IPS-18c (cell line): ENCODE results near the gene PRRX1.

Source experiments
- H3K4me3 ChIP-seq: 2 replicates; pipeline ENCODE4 v1.7.0; 2013; ENCODE audit warnings: low read depth, mild to moderate bottlenecking, low read length, moderate library complexity; ENCODE audit not compliant: insufficient read depth
- H3K9me3 ChIP-seq: one replicate; pipeline ENCODE4 v1.6.1; 2013; ENCODE audit warnings: mild to moderate bottlenecking, low read length, moderate library complexity; ENCODE audit not compliant: control insufficient read depth, insufficient read depth

PRRX1 gene

DNA sequence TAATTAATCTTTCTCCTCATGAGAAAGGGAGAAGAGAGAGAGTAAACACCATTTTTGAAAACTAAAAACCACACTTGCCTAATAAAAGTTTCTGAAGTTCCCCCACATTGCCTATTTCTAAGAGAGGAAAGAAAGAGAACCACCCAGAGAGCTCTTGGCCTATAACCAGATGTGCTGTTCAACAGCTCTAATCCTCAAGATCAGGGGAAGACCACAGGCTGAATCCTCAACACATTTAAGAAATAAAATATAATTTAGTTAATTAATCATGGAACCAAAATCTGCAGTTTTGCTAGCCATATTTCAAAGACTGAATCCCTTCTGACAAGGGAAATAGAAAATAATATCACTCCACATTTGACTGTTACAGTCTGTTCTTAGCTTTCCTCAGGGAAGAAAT, 11.9 kb downstream of the PRRX1 start:
- H3K9me3 ChIP-seq = no peaks in the 10 kb centered on the region
- no peak overlapping the region for H3K4me3 ChIP-seq

DNA sequence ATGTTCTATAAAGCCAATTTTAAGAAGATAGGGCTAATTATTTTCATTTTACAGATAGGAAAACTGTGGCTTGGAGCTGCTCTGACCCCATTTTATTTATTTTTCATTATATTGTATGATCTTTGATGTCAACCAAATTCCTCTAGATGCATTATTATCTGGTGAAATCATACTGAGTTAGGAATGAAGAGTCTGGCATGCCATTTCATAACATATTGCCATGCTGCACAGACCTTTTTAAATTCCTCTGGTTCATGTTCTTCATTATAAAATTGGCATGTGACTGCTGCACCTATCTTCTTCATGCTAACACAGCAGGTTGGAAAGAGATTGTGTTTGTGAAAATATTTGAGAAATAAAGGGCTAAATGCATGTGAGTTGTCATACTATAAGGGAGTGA, 12.7 kb downstream of the PRRX1 start:
- H3K9me3 ChIP-seq = no peaks in the 10 kb centered on the region
- no peak overlapping the region for H3K4me3 ChIP-seq

DNA sequence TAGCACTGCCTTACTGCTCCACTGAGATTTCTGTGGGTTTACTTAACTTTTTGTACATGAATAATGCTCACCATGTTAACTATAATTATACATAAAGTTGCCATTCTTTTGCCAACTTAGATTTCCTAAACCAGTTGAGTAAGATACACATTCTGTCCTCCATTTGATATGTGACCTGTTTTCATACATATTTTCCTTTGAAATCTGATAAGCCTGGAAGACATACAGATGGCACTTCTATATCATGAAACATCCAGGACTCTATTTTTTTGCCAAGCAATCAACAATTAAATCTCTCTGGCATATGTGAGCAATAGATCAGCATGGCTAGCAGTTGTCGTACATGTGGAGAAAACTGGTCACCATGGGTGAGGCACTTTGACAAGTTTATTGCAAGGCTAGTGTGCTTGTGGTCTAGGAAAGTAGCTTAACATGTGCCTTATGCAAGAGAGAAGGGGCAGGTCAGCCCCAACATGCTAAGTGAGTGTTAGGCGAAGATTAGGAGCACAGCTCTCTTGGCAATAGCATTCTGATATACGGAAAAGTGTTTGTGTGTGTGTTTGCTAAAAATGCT, 14.2 kb downstream of the PRRX1 start:
- no peaks in the 10 kb centered on the region for H3K9me3 ChIP-seq
- no peak overlapping the region for H3K4me3 ChIP-seq

DNA sequence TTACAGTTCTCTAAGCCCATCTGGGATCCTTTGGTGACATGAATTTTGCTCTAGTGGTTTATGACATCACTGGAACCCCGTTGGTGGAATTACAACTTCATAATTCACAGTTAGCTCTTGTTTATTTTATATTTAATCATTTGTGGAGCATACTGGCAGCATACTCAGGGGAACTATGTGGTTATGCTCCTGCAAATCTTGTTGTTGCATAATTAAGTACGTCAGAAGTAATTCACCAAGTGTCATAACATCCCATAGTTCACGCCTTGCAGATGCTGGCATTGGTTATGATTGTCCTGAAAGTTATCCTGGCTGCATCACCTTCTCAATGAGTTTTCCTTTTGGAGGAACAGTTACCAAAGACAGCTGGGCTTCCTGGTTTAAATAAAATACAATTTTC, 16.5 kb downstream of the PRRX1 start:
- no peak overlapping the region for H3K4me3 ChIP-seq
- H3K9me3 ChIP-seq = no peaks in the 10 kb centered on the region

DNA sequence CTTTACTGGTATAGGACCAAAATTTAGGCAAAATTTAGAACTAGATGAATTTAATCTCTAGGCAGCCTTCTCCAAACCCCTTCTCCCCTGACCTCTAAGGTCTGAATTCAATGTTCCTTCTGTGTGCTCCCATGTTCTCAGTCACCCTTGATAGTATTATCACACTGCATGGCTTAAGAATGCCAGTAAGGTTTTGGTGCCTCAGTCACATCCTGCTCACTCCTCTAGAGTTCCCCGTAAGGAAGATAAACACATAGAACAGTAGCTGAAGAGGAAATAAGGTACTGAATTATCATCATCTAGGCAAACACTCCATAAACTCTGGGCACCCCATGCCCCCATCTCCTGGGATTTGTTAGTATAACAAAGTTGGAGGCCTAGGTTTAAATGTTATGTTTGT, 18.2 kb downstream of the PRRX1 start:
- Histone ChIP-seq H3K4me3 (no peak overlapping the region), H3K9me3 (no peaks in the 10 kb centered on the region)

- H3K4me3 ChIP-seq = no peak overlapping the region
Measured at GRCh38 chr1:170682809-170683208, 18.9 kb downstream of the PRRX1 start.

GRCh38 chr1:170685166-170685565, 21.2 kb downstream of the PRRX1 start:
- Histone ChIP-seq H3K9me3 (no peaks in the 10 kb centered on the region), H3K4me3 (no peak overlapping the region)

More at GRCh38 chr1:170682809-170683208, 18.9 kb downstream of the PRRX1 start:
- H3K9me3 ChIP-seq = no peaks in the 10 kb centered on the region

DNA sequence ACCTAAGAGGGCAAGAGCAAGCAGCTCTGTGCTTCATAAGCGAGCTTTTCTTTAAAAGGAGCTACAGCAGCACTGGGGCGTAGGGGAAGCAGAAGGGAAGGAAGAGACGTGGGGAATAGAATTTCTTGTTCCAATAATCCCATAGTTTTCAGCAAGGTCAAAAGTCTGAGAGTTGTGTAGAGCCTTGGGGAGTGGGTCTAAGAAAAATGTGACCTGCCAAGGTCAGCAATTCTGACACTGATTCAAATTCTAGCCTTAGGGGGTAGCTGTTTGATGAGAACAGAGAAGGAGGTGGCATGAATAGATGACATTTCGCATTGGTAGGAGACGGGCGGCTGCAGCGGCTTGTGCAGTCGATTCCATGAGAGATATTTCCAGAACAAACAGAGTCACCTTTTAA, 22.4 kb downstream of the PRRX1 start:
- H3K4me3 ChIP-seq = no peak overlapping the region
- no peaks in the 10 kb centered on the region for H3K9me3 ChIP-seq

DNA sequence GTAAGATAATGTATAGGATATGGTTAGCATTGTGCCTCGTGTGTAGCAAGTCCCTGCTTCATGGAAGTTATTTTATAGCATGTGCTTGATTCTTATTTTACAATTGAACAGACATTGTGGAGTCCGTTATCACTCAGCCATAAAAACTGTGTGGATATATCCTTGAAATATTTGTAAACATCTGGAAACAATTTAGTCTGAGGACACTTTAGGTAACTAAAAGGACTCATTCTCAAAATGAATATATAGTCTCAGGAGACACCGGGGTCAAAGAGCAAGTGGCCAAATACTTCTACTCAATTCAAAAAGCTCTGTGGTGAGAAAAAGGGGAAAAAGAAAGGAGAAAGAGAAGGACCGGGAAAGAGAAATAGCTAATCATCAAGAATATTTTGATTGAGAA, 23.7 kb downstream of the PRRX1 start:
- H3K4me3 ChIP-seq = no peak overlapping the region

DNA sequence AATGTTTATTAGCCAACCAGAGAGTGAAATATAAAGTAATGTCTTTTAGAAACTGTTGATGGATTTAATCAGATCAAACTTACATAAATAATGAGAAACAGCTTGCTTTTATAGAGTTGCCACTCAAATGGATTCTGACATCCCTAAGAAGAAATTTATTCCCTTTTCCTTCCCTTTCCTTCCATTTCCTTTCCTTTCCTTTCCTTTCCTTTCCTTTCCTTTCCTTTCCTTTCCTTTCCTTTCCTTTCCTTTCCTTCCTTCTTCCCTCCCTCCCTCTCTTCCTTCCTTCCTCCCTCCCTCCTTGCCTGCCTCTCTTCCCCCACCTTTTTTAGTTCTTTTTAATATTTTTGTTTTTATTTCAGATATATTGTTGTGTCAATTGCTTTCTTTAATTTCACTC, 27.3 kb downstream of the PRRX1 start:
- no peaks in the 10 kb centered on the region for H3K9me3 ChIP-seq
- H3K4me3 ChIP-seq = no peak overlapping the region

More for the DNA sequence above, 23.7 kb downstream of the PRRX1 start:
- H3K9me3 ChIP-seq = no peaks in the 10 kb centered on the region

DNA sequence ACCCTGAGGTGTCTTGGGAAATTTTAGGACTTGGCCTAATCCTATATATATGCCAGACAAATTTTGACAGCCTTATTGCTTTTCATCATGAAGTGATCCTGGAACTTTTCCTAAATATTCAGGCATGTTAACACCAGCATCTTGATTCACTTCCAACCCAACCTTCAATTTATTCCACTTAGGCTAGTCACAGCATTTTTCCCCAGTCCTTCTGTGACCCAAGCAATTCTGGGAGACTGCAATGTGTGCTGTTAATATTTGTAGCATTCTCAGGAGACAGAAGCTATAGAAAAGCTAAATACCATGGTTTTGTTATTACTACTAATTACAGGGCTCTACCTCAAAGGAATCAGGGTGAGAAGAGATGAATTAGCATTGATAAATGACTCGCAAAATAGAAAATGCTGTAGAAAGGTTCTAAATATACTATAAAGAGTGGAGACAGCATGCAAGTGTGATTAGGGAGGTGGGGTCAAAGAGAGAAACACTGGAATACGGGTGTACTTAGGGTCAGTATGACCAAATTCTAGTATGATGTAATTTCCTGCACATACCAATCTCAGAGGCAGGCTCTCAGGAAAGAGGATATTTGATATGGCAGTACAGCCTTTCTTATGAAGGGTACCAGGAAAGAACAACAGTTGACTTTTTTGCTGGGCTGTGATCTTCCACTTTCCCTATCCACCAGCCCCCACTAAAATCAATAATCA, 29.1 kb downstream of the PRRX1 start:
- no peak overlapping the region for H3K4me3 ChIP-seq
- H3K9me3 ChIP-seq = no peaks in the 10 kb centered on the region

DNA sequence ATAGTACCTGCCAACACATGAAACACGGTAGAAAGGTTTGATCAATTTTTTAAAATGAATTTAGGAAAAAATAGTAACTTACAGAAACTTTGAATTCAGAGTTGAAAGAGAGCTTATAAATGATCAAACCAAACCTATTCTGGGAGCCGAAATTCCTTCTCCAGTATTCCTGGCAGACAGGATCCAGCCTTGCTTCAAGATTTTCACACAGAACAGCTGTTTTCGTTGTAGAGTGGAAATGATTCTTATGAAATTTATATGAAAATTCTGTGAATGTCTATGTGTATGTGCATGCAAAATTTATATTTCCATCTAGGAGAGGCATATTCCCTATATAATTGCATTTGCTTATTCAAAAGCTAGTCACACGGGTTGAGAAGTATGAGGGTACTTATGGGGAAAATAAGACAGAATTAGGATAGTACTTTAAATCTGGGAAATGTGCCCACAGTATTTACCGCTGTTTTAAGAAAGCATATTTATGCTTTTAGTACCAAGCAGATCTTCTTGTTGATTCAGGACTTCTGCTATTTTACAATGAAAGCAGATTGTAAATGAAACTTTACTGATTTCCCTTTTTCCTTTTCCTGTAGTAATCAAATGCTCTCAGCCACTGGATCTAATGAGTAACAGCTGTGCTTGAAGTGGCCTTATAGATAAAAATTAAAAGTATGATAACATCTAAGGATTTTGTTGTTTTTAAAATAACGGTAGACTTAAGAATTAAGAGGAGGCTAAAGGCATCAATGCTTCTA, 30.4 kb downstream of the PRRX1 start:
- Histone ChIP-seq H3K4me3 (no peak overlapping the region), H3K9me3 (no peaks in the 10 kb centered on the region)

- no peak overlapping the region for H3K4me3 ChIP-seq
- no peaks in the 10 kb centered on the region for H3K9me3 ChIP-seq
Measured at GRCh38 chr1:170695955-170696590, 32.1 kb downstream of the PRRX1 start.

- Histone ChIP-seq H3K4me3 (no peak overlapping the region), H3K9me3 (no peaks in the 10 kb centered on the region)
Measured at GRCh38 chr1:170696591-170697290, 32.8 kb downstream of the PRRX1 start.

- Histone ChIP-seq H3K4me3 (no peak overlapping the region), H3K9me3 (no peaks in the 10 kb centered on the region)
Measured at GRCh38 chr1:170697316-170697715, 33.4 kb downstream of the PRRX1 start.

GRCh38 chr1:170698301-170699275, 34.7 kb downstream of the PRRX1 start:
- Histone ChIP-seq H3K4me3 (no peak overlapping the region), H3K9me3 (no peaks in the 10 kb centered on the region)
